NCI-H82 treated with DMSO at 0.1 percent for 48 hours (cell line): Measurements from ENCODE around the gene ZMYND11.
"Not testable (repeated sequence)": the region's sequence is repeated elsewhere in the genome, so short reads cannot be mapped to it uniquely, and the experiment has no call there.

Source experiments
- DNase-seq: peaks from one replicate; lab custom pipeline; 2025; ENCODE audit not compliant: unreplicated experiment; lab: John Stamatoyannopoulos, UW

Gene ZMYND11

DNA sequence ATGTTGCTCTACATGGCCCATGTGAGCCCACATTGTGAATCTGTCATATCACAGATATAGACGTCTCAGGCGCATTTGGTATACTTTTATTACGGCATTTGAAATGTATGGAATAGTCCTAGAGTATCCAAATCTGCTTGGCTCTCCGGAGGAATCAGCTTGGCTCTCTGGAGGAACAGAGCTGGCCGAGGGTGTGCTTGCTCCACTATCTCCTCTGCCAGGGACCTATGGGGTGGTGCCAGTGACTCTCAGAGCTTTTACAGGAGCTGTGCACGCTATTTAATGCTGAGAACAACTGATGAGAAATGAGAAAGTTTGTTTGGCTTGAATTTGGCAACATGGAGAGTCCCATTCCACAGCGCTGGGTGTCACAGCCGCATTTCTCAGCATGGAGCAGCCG, 144.0 kb downstream of the ZMYND11 start:
- DNase-seq = no peak

DNA sequence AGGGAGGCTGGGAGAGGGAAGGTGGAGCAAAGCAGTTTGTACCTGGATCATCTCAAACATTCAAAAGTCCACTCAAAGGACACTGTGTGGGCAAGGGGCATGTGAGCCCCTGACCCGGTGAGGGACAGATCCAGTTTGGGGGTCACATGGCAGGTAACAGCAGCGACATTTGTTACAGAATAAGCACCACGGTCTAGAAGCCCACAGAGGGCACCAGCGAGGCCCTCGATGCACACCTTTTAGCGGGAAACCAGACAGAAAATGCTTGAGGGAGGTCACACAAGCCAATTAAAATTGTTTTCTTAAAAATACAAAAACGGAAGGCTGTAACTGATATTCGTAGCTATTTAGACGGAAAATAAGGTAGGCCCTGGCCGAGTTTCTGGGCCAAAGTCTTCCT, 144.4 kb downstream of the ZMYND11 start:
- no peak for DNase-seq

DNA sequence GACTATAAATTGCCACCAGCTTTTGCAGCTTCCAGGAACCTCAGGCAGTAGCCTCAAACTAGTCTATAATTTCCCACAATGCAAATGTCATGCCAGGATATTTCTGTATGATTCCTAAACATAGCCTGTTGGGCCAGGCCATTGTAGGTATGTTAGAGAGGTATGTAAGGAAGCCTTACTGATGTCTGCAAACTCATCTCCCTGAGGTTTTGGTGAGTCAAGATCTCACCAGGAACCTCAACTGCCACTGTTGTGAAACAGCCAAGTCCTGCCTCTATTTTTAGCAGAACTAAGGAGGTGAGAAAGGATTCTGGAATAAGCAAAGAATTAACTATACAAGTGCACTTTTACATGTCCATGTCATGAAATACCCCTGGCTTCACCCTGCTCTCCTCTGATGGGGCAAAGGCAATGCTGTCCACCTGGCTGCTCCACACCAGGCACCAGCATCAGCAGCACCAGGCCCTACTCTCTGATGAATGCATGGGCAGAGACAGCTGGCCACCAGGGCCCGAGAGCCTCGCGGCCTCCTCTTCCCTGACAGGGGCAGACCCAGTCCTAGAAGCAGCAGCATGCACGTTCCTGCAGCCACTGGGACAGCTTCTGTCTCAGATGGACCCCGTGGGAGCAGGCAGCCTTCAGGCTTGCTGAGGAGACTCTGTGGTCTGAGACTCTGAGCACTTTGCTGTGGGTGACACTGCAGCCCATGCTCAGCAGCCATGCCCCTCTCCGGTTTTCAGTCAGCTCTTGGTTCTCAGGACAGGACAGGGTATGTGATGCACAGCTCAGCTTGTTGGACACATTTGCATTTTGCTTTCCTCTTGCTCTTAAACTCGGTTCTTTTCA, 147.3 kb downstream of the ZMYND11 start:
- no peak for DNase-seq

DNA sequence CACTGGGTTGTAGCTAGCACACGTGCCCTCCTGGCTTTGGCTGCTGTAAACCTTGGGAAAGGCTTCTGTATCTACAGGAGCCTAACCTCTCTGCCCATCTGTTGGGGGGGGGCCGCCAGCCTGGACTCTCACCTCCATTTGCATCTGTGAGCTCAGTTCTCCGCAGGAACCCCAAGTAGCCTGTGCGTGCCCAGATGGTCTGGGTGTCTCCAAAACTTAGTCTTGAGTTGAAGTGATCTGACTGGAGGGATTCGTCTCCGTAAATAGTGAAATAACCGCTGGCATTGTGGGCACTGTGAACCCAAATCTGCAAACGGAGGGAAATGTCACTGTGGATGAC, 147.9 kb downstream of the ZMYND11 start:
- no peak for DNase-seq

DNA sequence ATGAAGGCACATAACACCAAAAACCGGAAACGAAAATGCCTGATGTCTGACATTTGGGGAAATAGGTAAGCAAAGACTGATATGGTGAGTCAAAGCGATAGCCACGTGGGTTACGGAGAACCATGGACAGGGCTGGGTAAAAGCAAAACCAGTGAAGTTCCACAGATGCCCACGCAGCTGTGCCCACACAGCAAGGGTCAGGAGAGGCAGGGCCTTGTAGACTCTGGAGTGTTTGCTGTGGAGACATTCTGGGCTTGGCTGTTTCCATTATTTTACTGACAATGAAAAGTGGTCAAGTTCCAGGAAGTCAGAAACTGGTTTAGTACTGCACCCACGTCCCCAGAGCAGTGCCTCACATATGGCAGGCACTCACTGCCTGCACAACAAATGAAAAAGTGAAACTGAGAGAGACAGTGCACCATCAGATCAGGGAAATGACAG, 148.7 kb downstream of the ZMYND11 start:
- no peak for DNase-seq

DNA sequence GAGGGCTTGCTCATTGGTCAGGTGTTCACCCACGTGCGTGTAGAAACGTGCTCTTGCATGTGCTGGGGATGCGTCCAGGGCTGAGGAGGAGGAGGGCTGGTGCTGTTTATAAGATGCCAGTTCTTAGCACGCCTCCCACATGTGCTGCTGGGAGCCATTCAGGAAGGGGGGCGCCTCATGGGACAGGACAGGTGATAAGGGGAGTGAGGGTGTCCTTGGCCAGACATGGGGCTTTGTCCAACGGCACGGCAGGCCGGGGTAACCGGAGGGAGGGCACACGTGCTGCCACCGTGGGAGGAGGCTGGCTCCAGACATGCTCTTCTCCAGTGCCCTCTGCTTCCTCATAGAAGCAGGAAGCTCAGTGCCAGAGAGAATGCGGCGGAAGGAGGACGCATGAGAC, 150.0 kb downstream of the ZMYND11 start:
- DNase-seq = no peak

DNA sequence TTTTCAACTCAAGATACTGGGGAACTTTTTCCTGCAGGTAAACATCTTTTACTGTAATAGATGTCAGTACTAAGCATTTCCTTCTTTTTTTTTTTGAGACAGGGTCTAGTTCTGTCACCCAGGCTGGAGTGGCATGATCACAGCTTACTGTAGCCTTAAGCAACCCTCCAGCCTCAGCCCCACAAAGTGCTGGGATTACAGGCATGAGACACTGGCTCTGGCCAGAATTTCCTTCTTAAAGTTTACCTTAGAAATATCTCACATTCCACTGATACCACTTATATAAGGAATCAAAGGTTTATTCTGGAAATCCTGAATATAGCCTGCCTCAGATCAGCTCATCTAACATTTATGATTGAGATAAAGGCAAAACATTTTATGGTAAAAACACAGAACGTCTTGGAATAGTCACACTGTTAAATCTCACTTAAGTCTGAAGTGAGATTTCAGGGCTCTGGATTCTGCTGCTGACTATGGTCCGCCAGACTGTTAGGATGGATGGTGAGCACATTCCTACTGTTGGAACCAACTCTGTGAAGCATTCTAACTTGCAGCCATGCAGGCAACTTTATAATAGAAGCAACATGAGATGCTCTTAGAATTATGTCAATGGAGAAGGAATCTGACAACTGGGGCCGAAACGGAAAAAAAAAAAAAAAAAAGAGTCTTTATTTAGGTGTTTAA, 151.9 kb downstream of the ZMYND11 start:
- no peak for DNase-seq

DNA sequence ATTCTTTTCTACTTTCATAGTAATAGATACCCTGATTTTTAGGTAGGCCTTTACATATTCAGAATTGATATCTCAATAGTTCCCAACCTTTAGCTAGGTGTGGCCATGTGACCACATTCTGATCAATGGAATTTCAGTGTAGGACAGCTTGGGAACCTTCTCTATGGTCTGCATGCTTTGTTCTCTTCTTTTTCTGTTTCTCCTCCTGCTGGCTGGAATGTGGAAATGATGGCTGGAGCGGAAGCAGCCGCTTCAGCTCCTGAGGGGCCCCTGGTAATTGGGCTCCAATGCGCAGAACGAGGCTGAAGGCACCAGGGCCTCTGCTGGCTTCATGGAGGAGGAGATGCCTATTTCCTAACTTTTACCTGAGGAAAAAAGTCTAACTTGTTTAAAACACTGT, 152.6 kb downstream of the ZMYND11 start:
- no peak for DNase-seq

DNA sequence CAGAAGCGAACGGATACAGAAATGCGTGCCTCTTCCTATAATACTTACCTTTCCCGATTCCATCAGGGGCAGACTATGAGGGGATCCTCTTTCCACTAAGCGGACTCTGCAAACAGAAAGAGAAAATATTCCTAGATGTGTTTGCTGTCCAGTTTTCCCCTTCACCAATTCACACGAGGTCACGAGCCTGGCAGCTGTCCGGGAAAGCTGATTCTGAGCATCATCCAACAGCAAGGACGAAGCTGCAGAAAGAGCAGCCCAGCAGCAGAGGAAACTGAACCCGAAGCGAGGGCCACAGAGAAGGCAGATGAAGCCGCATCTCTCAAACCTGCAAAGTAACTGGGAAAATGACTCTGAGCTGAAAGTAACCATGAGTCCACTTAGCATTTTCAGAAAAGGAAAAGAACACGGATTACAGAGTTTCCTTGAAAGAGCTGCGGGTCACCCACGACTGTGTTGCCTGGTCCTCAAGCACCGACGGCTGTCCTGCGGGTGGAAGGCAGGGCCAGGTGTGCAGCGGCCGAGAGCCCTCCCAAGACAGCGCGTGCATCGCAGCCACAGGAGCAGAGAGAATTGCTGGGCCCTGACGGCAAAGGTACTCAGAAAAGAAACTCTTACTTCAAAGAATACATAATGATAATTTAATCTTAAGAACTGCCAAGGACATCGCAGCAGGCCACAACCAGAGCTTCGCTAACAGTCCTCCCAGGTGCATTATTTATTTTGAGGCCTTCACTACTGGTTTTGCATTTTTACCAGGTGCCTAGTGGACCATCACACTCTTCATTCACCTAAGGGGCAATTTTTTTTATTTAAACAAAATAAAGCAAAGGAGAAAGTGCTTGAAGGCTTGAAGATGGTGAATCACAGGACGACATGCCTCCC, 153.3 kb downstream of the ZMYND11 start:
- DNase-seq = no peak

DNA sequence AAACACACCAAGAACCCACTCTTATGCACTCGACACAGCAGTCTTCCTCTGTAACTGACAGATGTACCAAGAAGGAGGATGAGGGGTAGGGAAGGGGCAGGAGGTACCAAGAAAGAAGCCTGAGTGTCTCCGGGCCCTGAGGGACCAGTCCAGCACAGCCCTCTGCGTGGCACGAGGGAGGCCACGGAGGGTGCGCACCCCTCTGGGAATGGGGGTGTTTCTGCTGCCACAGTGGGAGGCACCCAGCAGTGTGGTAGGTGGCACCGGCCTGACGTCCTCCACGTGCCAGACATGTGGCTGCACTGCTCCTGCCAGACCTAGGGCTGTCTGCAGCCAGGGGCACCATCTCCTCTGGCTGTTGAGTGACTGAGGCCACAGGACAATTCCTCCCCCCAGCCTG, 154.3 kb downstream of the ZMYND11 start:
- no peak for DNase-seq

DNA sequence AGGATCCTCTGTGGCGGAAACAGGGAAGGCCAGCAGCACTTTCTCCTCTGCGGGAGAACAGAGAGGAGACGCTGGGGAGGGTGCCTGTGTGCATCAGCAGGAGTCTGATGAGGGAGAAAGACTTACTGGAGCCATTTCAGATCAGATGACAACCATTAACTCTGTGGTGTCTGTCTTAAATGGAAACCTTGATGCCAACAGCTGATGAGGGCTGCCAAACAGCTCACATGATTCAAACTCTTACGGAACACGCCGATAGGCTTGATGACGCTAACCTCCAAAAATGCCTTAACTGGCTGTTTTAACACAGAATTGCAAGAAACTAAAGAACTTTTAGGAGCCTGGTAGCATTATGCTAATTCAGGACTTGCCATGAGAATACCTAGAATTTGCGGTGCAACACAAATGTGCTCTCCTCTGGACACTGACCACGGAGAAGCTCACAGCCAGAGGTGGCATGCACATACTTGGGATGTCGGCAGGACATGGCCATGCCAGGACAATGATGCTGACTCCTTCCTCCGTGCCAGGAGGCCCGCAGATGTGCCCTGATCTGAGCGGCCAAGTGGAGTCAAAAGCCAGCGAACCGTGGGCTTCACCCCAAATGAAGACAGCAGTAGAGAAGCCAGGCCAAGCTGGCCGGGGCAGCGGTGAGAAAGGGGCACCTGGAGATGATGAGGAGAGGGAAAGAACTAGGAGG, 154.9 kb downstream of the ZMYND11 start:
- no peak for DNase-seq

DNA sequence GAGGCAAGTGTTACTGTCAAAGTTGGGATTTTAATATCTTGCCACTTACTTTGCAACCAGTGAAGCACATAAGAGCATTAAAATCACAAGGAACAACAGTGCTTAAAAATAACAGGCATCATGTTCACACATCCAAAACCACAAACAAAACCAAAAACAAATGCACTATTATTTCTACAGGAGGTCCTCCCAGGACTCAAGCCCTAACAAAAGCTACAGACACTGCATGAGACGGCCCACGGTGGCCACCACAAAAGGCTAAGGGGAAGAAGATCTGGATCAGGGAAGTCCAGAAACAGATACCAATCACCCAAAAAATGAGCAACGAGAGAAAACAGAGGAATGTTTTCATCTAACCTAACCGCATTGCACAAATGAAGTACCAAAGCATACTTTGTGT, 158.4 kb downstream of the ZMYND11 start:
- no peak for DNase-seq

DNA sequence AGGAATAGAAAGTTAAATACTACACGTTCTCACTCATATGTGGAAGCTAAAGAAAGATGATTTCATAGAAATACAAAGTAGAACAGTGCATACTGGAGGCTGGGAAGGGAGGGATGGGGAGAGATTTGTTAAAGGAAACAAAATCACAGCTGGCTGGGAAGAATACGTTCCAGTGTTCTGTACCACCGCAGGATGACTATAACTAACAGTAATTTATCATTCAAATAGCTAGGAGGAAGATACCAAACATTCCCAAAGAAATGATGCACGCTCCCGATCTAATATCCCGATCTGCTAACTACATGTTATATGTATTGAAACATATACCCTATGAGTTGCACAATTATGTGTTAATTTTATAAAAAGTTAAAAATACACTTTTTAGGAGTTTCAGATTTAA, 162.3 kb downstream of the ZMYND11 start:
- no peak for DNase-seq

DNA sequence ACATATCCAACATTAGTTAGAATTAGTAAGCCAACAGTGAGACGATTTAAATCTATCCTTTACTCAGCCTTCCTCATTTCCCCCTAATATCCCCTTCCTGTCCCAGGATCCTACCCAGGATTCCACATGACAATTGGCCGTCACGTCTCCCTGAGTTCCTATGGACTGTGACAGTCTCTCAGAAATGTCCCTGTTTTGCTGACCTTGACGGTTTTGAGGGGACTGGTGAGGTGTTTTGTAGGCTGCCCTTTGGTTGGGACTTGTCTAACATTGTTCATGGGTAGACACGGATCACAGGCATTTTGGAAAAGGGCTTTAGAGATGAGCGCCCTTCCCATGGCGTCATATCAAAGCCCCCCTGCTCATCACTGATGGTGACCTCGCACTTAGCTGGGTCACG, 162.8 kb downstream of the ZMYND11 start:
- DNase-seq = no peak

DNA sequence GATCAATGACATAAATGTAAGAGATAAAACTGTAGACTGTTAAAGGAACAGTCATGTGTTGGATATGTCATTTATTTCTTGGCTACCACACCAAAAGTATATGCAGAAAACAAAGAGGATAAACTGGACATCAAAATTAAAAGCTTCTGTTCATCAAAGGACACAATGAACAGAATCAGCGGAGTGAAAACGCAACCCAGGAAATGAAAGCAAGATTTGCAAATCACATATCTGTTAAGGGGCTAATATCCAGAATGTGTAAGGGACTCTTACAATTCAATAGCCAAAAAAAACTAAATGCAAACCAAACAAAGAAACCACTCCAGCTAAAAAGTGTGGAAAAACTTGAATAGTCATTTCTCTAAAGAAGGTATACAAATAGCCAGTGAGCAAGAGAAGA, 164.3 kb downstream of the ZMYND11 start:
- no peak for DNase-seq

DNA sequence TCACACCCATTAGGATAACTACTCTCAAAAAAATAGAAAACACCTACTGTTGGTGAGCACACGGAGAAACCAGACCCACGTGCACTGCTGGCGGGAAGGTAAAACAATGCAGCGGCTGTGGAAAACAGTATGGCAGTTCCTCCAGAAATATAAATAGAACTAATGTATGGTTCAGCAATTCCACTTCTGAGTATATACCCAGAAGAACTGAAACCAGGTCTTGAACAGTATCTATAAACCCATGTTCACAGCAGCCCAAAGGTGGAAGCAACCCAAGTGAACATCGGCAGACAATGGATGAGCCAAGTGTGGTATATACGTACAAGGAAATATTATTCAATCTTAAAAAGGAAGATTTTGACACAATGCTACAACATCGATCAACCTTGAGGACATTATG, 164.7 kb downstream of the ZMYND11 start:
- no peak for DNase-seq

DNA sequence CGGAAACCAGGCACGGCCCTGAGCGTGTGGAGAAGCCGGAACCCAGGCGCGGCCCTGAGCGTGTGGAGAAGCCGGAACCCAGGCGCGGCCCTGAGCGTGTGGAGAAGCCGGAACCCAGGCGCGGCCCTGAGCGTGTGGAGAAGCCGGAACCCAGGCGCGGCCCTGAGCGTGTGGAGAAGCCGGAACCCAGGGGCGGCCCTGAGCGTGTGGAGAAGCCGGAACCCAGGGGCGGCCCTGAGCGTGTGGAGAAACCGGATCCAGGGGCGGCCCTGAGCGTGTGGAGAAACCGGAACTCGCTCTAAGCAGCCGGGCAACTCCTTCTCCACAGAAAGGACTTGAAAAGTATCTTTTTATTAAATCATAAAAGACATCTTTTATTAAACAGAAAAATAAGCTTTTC, 165.3 kb downstream of the ZMYND11 start:
- DNase-seq = not testable (repeated sequence)

DNA sequence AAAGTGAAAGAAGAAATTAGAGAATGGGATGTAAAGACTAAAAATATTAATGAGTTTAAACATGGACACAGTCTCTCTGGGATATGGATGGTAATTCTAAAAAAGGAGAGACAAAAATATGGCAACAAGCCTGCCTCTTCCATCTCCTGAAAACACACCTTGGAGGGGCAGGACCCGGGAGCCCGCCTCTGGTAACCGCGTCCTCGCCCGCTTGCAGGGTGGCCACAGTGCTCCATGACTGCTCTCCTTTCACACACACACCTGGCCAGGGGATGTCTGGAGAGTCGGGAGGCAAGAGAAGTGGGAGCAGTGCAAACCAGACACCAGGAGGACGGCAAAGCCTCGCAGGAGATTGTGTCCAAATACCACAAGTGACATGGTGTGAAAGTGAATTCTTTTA, 166.3 kb downstream of the ZMYND11 start:
- no peak for DNase-seq
